22Rv1 (cell line): ENCODE data around the gene PKNOX2.

ENCODE experiments used
- CTCF ChIP-seq: fragments of 450-650 bp; IDR thresholded peaks from 2 replicates; pipeline ENCODE4 v1.5.1; 2017; ENCODE audit warnings: mild to moderate bottlenecking
- ZFX ChIP-seq: fragments of 450-650 bp; IDR thresholded peaks from 2 replicates; pipeline ENCODE4 v1.6.1; 2017; ENCODE audit warnings: antibody characterized with exemption, borderline replicate concordance

GRCh38 chr11:125165843-125166763 is 1.6 kb downstream of the PKNOX2 start:
- TF ChIP-seq CTCF = no peak
- no peak for TF ChIP-seq ZFX
